Caco-2 (cell line): ENCODE data around the gene PAK5. TPM values are rescaled to one million over a fixed set of nuclear protein-coding genes. Genes with fewer than 3 reads are reported as not detected.

Source experiments
- BruUV-seq: library from RNA; stranded (reverse); fragments of 400-500 nt; replicated peaks from 2 replicates; lab custom pipeline; 2021; lab: Mats Ljungman, UMichigan
- CTCF ChIA-PET: fragments of 300-600 bp; sonication (Branson Sonifier 250); formaldehyde crosslinking; loops from one replicate; lab custom pipeline; 2022; ENCODE audit warnings: antibody characterized with exemption; lab: Charles Lee
- POLR2A ChIA-PET: fragments of 300-600 bp; sonication (Branson Sonifier 250); formaldehyde crosslinking; loops from one replicate; lab custom pipeline; 2022; ENCODE audit warnings: antibody characterized with exemption; lab: Charles Lee
- DNase-seq, 2 experiments: peaks; one replicate each; pipeline versions ENCODE4 v3.0.0 to v3.0.0-alpha.2; 2020 to 2022
- H3K27me3 ChIP-seq: replicated peaks from 2 replicates; pipeline ENCODE4 v1.6.0; 2011; ENCODE audit warnings: low read length; ENCODE audit not compliant: control insufficient read depth, insufficient read depth
- H3K36me3 ChIP-seq: 2 replicates; pipeline ENCODE4 v1.5.1; 2011; ENCODE audit warnings: low read length; ENCODE audit not compliant: control insufficient read depth, insufficient read depth
- H3K4me1 ChIP-seq: fragments of 250-450 bp; sonication (Bioruptor Pico); 2 replicates; pipeline ENCODE4 v1.5.1; 2020; ENCODE audit warnings: mild to moderate bottlenecking
- H3K4me3 ChIP-seq: 2 replicates; pipeline ENCODE4 v1.5.1; 2011; ENCODE audit warnings: low read depth, mild to moderate bottlenecking, control low read depth, low read length
- H3K9me3 ChIP-seq: fragments of 250-450 bp; sonication (Bioruptor Pico); 2 replicates; pipeline ENCODE4 v1.5.1; 2020; ENCODE audit warnings: mild to moderate bottlenecking, moderate library complexity
- H3K27ac Mint-ChIP-seq: one replicate; pipeline ENCODE4 v1.8.0; 2022; ENCODE audit warnings: mixed read lengths; ENCODE audit not compliant: unreplicated experiment
- H3K27me3 Mint-ChIP-seq: one replicate; pipeline ENCODE4 v1.8.0; 2022; ENCODE audit warnings: mixed read lengths; ENCODE audit not compliant: insufficient read depth, unreplicated experiment
- H3K36me3 Mint-ChIP-seq: one replicate; pipeline ENCODE4 v1.8.0; 2022; ENCODE audit warnings: mild to moderate bottlenecking, mixed read lengths; ENCODE audit not compliant: insufficient read depth, unreplicated experiment
- H3K4me1 Mint-ChIP-seq: one replicate; pipeline ENCODE4 v1.8.0; 2022; ENCODE audit warnings: low read depth, mixed read lengths; ENCODE audit not compliant: unreplicated experiment
- H3K4me3 Mint-ChIP-seq: one replicate; pipeline ENCODE4 v1.8.0; 2022; ENCODE audit warnings: mild to moderate bottlenecking, moderate library complexity, mixed read lengths; ENCODE audit not compliant: unreplicated experiment
- H3K9me3 Mint-ChIP-seq: one replicate; pipeline ENCODE4 v1.8.0; 2022; ENCODE audit warnings: mixed read lengths; ENCODE audit not compliant: unreplicated experiment
- intact Hi-C: fragments of 100-400 bp; cut with micrococcal nuclease; formaldehyde crosslinking; loops from one replicate; pipeline ENCODE4 v1.10.0; 2022; ENCODE audit not compliant: unreplicated experiment
- total RNA-seq: library from RNA; stranded (reverse); gene quantifications from 2 replicates; pipeline ENCODE4 v1.2.3, GENCODE V29; 2022
- TF ChIP-seq, protein P1 (sequence below), 2 experiments: fragments of 200-600 bp in 1 of 2; IDR thresholded peaks; 1 replicate in 1 of 2; 2 replicates in 1 of 2; pipeline versions ENCODE4 v1.5.1 to v1.8.0; 2011 to 2022; ENCODE audit warnings: antibody characterized with exemption in 1 of 2, control low read depth in 1 of 2, inconsistent platforms in 1 of 2, low read depth in 1 of 2, low read length in 1 of 2, mild to moderate bottlenecking in 1 of 2, moderate library complexity in 1 of 2; ENCODE audit not compliant: insufficient read depth in 1 of 2, severe bottlenecking in 1 of 2, unreplicated experiment in 1 of 2

The PAK5 gene
- total RNA-seq, 1 experiment from 2014 or later = not detected

DNA sequence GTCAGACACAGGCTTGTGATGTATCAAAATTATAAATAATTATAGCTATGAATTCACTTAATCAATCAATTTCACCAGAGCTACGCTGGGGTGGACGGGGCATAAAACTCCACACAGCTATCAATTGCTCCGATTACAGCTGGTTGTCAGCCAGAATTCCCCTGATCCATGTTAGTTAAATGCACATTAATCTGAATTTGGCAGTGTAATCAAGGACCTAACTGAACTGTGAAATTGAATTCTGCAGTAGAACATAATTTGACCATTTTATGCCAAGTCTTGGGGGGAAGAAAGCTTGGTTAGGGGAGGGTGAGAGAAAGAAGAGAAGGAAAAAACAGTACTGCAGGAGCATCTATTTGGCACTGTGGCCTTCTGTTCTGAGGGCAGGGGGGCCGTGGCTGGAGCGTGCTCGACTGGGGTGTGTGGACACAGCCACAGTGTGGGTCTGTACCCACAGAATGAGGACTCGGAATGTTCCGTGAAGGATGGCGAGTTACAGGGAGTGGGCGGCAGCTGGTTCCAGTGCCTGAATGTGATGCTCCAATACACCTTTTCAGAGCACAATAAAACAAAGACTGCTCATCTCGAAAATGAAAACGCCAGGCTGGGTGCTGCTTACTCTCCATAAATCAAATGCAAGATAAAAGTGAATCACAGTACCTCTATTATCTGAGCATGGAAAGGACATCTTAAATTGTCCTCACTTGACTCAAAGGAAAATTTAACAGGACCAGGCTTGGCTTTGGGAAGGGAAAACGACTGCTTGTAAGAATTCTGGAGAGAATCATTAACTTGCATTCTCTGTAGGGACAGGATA lies 265.3 kb downstream of the PAK5 start:
- Mint-ChIP-seq H3K9me3 (no peaks in the 10 kb centered on the region), H3K27ac (no peak overlapping the region), H3K36me3 (no peaks in the 10 kb centered on the region), H3K27me3 (peaks cover 7% of the 10 kb centered on the region), H3K4me3 (no peak overlapping the region), H3K4me1 (no peaks in the 10 kb centered on the region)
- H3K9me3 ChIP-seq = no peaks in the 10 kb centered on the region
- H3K4me1 ChIP-seq = no peaks in the 10 kb centered on the region
- no TSS peak for BruUV-seq
- POLR2A ChIA-PET = no interaction called here
- intact Hi-C loops = no loop called here
- no peaks in the 10 kb centered on the region for H3K36me3 ChIP-seq
- no peaks in the 10 kb centered on the region; the same call in none of the 2 replicates for H3K27me3 ChIP-seq
- no peak overlapping the region for H3K4me3 ChIP-seq
- TF ChIP-seq, protein P1, sequence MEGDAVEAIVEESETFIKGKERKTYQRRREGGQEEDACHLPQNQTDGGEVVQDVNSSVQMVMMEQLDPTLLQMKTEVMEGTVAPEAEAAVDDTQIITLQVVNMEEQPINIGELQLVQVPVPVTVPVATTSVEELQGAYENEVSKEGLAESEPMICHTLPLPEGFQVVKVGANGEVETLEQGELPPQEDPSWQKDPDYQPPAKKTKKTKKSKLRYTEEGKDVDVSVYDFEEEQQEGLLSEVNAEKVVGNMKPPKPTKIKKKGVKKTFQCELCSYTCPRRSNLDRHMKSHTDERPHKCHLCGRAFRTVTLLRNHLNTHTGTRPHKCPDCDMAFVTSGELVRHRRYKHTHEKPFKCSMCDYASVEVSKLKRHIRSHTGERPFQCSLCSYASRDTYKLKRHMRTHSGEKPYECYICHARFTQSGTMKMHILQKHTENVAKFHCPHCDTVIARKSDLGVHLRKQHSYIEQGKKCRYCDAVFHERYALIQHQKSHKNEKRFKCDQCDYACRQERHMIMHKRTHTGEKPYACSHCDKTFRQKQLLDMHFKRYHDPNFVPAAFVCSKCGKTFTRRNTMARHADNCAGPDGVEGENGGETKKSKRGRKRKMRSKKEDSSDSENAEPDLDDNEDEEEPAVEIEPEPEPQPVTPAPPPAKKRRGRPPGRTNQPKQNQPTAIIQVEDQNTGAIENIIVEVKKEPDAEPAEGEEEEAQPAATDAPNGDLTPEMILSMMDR (IDR thresholded peaks at IDR 0.05; ENCODE audit: insufficient read depth in 1 of 2, low read depth in 1 of 2, low read length in 1 of 2, severe bottlenecking in 1 of 2, unreplicated experiment in 1 of 2) = no peak
- DNase-seq = no peak
- CTCF ChIA-PET = interaction anchor here (0.7 to 1.5 kb wide), 2 partner anchors 37 to 70 kb away, joined by 3 to 4 read pairs; no protein-coding TSS in a partner anchor

DNA sequence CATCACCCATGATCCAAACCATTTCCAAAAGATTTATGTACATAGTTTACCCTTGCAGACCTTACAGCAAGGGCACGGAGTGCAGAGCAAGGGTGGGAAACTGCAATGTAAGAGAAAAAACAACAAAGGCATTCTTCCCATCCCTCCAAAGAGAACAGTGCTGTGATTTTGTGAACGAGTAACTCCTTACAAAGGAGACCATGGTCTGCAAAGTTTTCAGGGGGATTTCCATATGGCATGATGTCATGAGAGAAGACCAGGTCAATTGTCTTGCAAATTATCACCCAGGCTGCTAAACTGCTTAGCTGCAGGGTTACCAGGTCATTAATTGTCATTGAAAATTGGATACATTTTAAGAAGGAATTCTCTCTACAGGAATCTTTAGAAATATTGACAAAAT lies 266.2 kb downstream of the PAK5 start:
- ChIA-PET CTCF (interaction anchor here (1.5 kb wide), 1 partner anchor 37 kb away, joined by 4 read pairs; no protein-coding TSS in a partner anchor), POLR2A (interaction anchor here (0.7 kb wide), 1 partner anchor 96 kb away, joined by 3 read pairs; no protein-coding TSS in a partner anchor)
- H3K4me1 Mint-ChIP-seq = no peaks in the 10 kb centered on the region

DNA sequence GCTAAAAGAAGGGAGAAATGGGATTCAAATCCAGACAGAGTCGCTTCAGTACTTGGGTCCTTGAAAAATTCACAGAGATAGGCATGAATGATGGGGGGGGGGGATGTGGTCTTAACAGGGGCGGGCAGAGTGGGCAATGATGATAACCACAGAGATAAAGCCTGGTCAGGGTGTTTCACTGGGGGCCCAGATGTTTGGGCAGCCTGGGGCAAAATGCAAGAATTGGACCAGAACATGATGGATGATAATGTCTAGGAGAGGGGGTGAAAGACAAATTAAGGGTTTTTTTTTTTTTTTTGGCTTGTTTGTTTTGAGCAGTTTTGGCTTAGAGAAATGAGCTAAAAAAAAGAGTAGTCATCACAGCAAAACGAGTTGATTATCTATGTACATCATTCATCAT lies 267.1 kb downstream of the PAK5 start:
- no peaks in the 10 kb centered on the region for H3K36me3 Mint-ChIP-seq
- H3K4me3 Mint-ChIP-seq = no peak overlapping the region
- no peaks in the 10 kb centered on the region for H3K4me1 Mint-ChIP-seq
- H3K9me3 Mint-ChIP-seq = no peaks in the 10 kb centered on the region
- no peak for DNase-seq
- ChIA-PET POLR2A (no interaction called here), CTCF (interaction anchor here (0.6 kb wide), 1 partner anchor 38 kb away, joined by 3 read pairs; no protein-coding TSS in a partner anchor)
- H3K9me3 ChIP-seq = no peaks in the 10 kb centered on the region
- no TSS peak for BruUV-seq
- TF ChIP-seq, protein P1 (IDR thresholded peaks at IDR 0.05; ENCODE audit: insufficient read depth in 1 of 2, low read depth in 1 of 2, low read length in 1 of 2, severe bottlenecking in 1 of 2, unreplicated experiment in 1 of 2) = no peak
- H3K27me3 Mint-ChIP-seq = peaks cover 12% of the 10 kb centered on the region
- no peaks in the 10 kb centered on the region for H3K36me3 ChIP-seq
- H3K4me3 ChIP-seq = no peak overlapping the region
- no peak overlapping the region for H3K27ac Mint-ChIP-seq
- H3K4me1 ChIP-seq = no peaks in the 10 kb centered on the region
- intact Hi-C loops = no loop called here
- no peaks in the 10 kb centered on the region; the same call in 1 of the 2 replicates for H3K27me3 ChIP-seq

More for the DNA sequence above, 266.2 kb downstream of the PAK5 start:
- intact Hi-C loops = no loop called here
- Histone ChIP-seq H3K9me3 (no peaks in the 10 kb centered on the region), H3K4me1 (no peaks in the 10 kb centered on the region), H3K27me3 (no peaks in the 10 kb centered on the region; the same call in 1 of the 2 replicates), H3K4me3 (no peak overlapping the region), H3K36me3 (no peaks in the 10 kb centered on the region)
- Mint-ChIP-seq H3K9me3 (no peaks in the 10 kb centered on the region), H3K27ac (no peak overlapping the region), H3K4me3 (no peak overlapping the region), H3K36me3 (no peaks in the 10 kb centered on the region), H3K27me3 (peaks cover 11% of the 10 kb centered on the region)
- BruUV-seq = no TSS peak
- DNase-seq = no peak
- TF ChIP-seq, protein P1 (IDR thresholded peaks at IDR 0.05; ENCODE audit: insufficient read depth in 1 of 2, low read depth in 1 of 2, low read length in 1 of 2, severe bottlenecking in 1 of 2, unreplicated experiment in 1 of 2) = no peak
